ACC112 (cell line): Measurements from ENCODE around the gene GJA3.

Experiments used
- H2AFZ ChIP-seq: fragments of 200-600 bp; sonication (generic); one replicate; pipeline ENCODE4 v1.6.0; 2017; ENCODE audit warnings: antibody characterized with exemption, low read length; ENCODE audit not compliant: unreplicated experiment
- H3K27ac ChIP-seq: fragments of 200-600 bp; sonication (generic); 2 replicates; pipeline ENCODE4 v1.5.1; 2014; ENCODE audit warnings: low read depth, mild to moderate bottlenecking, antibody characterized with exemption, low read length, moderate library complexity
- H3K27me3 ChIP-seq: fragments of 200-600 bp; sonication (generic); 2 replicates; pipeline ENCODE4 v1.6.1; 2014; ENCODE audit warnings: mild to moderate bottlenecking, antibody characterized with exemption, low read length, moderate library complexity, mixed read lengths; ENCODE audit not compliant: insufficient read depth
- H3K36me3 ChIP-seq: fragments of 200-600 bp; sonication (generic); 2 replicates; pipeline ENCODE4 v1.6.1; 2016; ENCODE audit warnings: mild to moderate bottlenecking, antibody characterized with exemption, low read length, moderate library complexity, mixed read lengths; ENCODE audit not compliant: insufficient read depth
- H3K4me1 ChIP-seq: fragments of 200-600 bp; sonication (generic); one replicate; pipeline ENCODE4 v1.6.1; 2016; ENCODE audit warnings: low read length, mixed read lengths; ENCODE audit not compliant: insufficient read depth, unreplicated experiment, control insufficient read depth
- H3K4me3 ChIP-seq: fragments of 200-600 bp; sonication (generic); 2 replicates; pipeline ENCODE4 v1.5.1; 2014; ENCODE audit warnings: mild to moderate bottlenecking, low read depth, low read length
- H3K79me2 ChIP-seq: fragments of 200-600 bp; sonication (generic); one replicate; pipeline ENCODE4 v1.6.0; 2016; ENCODE audit warnings: low read length; ENCODE audit not compliant: control insufficient read depth, unreplicated experiment, insufficient read depth

Gene GJA3

GRCh38 chr13:20136781-20137703 lies 23.8 kb downstream of the GJA3 start:
- Histone ChIP-seq H3K4me1 (no peaks in the 10 kb centered on the region), H2AFZ (peak overlapping the region; percentile 64), H3K27ac (no peak overlapping the region), H3K4me3 (peak overlapping the region; percentile 13; the same call in 1 of the 2 replicates), H3K27me3 (peaks cover 49% of the 10 kb centered on the region), H3K36me3 (no peaks in the 10 kb centered on the region), H3K79me2 (no peaks in the 10 kb centered on the region)

GRCh38 chr13:20134732-20135131 lies 26.1 kb downstream of the GJA3 start:
- Histone ChIP-seq H3K4me1 (no peaks in the 10 kb centered on the region), H3K27ac (no peak overlapping the region), H2AFZ (no peak overlapping the region), H3K36me3 (no peaks in the 10 kb centered on the region), H3K79me2 (no peaks in the 10 kb centered on the region), H3K27me3 (peaks cover 31% of the 10 kb centered on the region), H3K4me3 (no peak overlapping the region)

GRCh38 chr13:20132052-20132634 lies 28.7 kb downstream of the GJA3 start:
- Histone ChIP-seq H3K79me2 (no peaks in the 10 kb centered on the region), H3K27me3 (peaks cover 10% of the 10 kb centered on the region), H3K4me1 (peaks cover 4% of the 10 kb centered on the region), H3K27ac (no peak overlapping the region), H3K4me3 (no peak overlapping the region), H2AFZ (no peak overlapping the region), H3K36me3 (no peaks in the 10 kb centered on the region)

- H2AFZ ChIP-seq: no peak overlapping the region
- no peak overlapping the region for H3K4me3 ChIP-seq
- no peaks in the 10 kb centered on the region for H3K36me3 ChIP-seq
- no peaks in the 10 kb centered on the region for H3K79me2 ChIP-seq
- H3K27ac ChIP-seq: no peak overlapping the region
- H3K27me3 ChIP-seq: peaks cover 5% of the 10 kb centered on the region
- H3K4me1 ChIP-seq: peaks cover 4% of the 10 kb centered on the region
Measured at GRCh38 chr13:20131057-20131832, 29.6 kb downstream of the GJA3 start.

GRCh38 chr13:20130652-20131051 lies 30.2 kb downstream of the GJA3 start:
- Histone ChIP-seq H3K4me3 (no peak overlapping the region), H3K36me3 (no peaks in the 10 kb centered on the region), H3K79me2 (no peaks in the 10 kb centered on the region), H3K27ac (no peak overlapping the region), H3K4me1 (peaks cover 8% of the 10 kb centered on the region), H2AFZ (no peak overlapping the region), H3K27me3 (peaks cover 5% of the 10 kb centered on the region)

GRCh38 chr13:20130012-20130411 lies 30.8 kb downstream of the GJA3 start:
- Histone ChIP-seq H3K27ac (no peak overlapping the region), H2AFZ (no peak overlapping the region), H3K4me3 (no peak overlapping the region), H3K36me3 (no peaks in the 10 kb centered on the region), H3K4me1 (peaks cover 13% of the 10 kb centered on the region), H3K79me2 (no peaks in the 10 kb centered on the region), H3K27me3 (peaks cover 5% of the 10 kb centered on the region)

- no peaks in the 10 kb centered on the region for H3K79me2 ChIP-seq
- no peak overlapping the region for H2AFZ ChIP-seq
- H3K4me3 ChIP-seq: no peak overlapping the region
Measured at GRCh38 chr13:20129076-20129475, 31.8 kb downstream of the GJA3 start.

GRCh38 chr13:20128459-20128931 lies 32.4 kb downstream of the GJA3 start:
- Histone ChIP-seq H3K36me3 (no peaks in the 10 kb centered on the region), H2AFZ (peak overlapping the region; percentile 33), H3K27ac (no peak overlapping the region), H3K27me3 (peaks cover 5% of the 10 kb centered on the region), H3K4me1 (peaks cover 22% of the 10 kb centered on the region), H3K4me3 (peak overlapping the region; percentile 75), H3K79me2 (no peaks in the 10 kb centered on the region)

More at GRCh38 chr13:20129076-20129475, 31.8 kb downstream of the GJA3 start:
- H3K27me3 ChIP-seq: peaks cover 5% of the 10 kb centered on the region
- H3K36me3 ChIP-seq: no peaks in the 10 kb centered on the region
- H3K27ac ChIP-seq: no peak overlapping the region
- H3K4me1 ChIP-seq: peaks cover 20% of the 10 kb centered on the region

- Histone ChIP-seq H3K4me3 (peak overlapping the region; percentile 75), H3K27ac (peak overlapping the region; percentile 23; the same call in 1 of the 2 replicates), H2AFZ (peak overlapping the region; percentile 47), H3K79me2 (no peaks in the 10 kb centered on the region), H3K27me3 (peaks cover 5% of the 10 kb centered on the region), H3K4me1 (peaks cover 22% of the 10 kb centered on the region), H3K36me3 (no peaks in the 10 kb centered on the region)
Measured at GRCh38 chr13:20127562-20128458, 33.0 kb downstream of the GJA3 start.

GRCh38 chr13:20127262-20127561 lies 33.6 kb downstream of the GJA3 start:
- Histone ChIP-seq H3K27me3 (peaks cover 5% of the 10 kb centered on the region), H3K4me3 (peak overlapping the region; percentile 75)

More at GRCh38 chr13:20127262-20127561, 33.6 kb downstream of the GJA3 start:
- H3K36me3 ChIP-seq: no peaks in the 10 kb centered on the region
- H3K27ac ChIP-seq: 0 out of 2 replicates have a peak overlapping the region, but pooled peaks have one; percentile 23
- H3K4me1 ChIP-seq: peaks cover 22% of the 10 kb centered on the region
- peak overlapping the region; percentile 47 for H2AFZ ChIP-seq
- H3K79me2 ChIP-seq: no peaks in the 10 kb centered on the region
